HG03342 (cell line): ENCODE data around the gene ATL3.
"Not testable (repeated sequence)": the region's sequence is repeated elsewhere in the genome, so short reads cannot be mapped to it uniquely, and the experiment has no call there.

Experiments
- ATAC-seq: cut with Tn5 transposase; IDR thresholded peaks from one replicate; pipeline ENCODE4 v1.9.1; 2021; ENCODE audit warnings: mild to moderate bottlenecking, moderate library complexity; ENCODE audit not compliant: unreplicated experiment

ATL3 gene, protein sequence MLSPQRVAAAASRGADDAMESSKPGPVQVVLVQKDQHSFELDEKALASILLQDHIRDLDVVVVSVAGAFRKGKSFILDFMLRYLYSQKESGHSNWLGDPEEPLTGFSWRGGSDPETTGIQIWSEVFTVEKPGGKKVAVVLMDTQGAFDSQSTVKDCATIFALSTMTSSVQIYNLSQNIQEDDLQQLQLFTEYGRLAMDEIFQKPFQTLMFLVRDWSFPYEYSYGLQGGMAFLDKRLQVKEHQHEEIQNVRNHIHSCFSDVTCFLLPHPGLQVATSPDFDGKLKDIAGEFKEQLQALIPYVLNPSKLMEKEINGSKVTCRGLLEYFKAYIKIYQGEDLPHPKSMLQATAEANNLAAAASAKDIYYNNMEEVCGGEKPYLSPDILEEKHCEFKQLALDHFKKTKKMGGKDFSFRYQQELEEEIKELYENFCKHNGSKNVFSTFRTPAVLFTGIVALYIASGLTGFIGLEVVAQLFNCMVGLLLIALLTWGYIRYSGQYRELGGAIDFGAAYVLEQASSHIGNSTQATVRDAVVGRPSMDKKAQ

DNA sequence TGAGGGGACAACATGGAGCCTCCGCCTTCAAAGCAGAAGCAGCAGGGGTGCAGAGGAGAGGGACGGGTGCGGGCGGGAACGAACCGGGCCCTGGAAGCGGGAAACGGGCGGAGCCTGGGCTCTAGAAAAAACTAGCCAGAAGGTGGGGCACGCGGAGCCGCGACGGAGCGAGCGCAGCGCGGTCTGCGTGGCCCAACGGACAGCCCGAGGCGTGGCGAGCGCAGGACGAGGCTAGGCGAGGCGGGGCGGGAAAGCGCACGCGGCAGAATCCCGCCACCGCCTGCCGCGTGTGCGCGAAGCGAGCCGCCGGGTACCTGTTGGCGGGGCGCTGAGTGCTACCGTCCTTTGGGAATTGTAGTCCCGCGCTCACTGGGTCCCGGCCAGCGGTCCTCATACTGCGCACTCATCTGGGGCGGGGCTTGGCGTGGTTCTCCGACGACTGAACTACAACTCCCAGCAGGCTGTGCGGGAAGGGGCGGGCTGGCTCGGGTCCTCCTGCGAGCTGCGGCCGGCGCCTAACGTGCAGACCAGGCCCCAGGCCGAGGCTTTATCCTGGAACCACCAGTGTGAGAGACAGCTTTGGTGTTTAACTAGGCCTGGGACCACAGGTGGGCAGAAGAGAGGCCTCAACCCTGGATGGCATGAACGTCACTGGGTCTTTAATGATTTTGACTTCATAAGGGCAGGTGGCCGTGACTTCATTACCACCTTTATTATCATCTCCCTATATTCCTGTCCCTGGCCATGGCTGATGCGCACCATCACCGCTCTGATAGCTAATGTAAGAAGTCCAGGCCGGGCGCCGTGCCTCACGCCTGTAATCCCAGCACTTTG lies at the start of gene ATL3:
ATL3 (minus strand) TSS at position 55 of the 834 bp plus-strand sequence; CDS start at position 14, 41 bp downstream.
- peak; percentile 87 for ATAC-seq

DNA sequence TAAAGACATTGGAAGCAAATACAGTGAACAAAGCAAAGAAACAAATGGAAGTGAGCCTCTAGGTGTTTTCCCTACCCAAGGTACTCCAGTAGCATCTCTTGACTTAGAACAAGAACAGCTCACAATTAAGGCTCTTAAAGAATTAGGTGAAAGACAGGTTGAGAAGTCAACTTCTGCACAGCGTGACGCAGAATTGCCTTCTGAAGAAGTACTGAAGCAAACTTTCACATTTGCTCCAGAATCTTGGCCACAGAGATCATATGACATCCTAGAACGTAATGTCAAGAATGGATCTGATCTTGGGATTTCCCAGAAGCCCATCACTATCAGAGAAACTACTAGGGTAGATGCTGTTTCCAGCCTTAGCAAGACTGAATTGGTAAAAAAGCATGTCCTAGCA lies 49.4 kb upstream of the ATL3 start:
- ATAC-seq = no peak

DNA sequence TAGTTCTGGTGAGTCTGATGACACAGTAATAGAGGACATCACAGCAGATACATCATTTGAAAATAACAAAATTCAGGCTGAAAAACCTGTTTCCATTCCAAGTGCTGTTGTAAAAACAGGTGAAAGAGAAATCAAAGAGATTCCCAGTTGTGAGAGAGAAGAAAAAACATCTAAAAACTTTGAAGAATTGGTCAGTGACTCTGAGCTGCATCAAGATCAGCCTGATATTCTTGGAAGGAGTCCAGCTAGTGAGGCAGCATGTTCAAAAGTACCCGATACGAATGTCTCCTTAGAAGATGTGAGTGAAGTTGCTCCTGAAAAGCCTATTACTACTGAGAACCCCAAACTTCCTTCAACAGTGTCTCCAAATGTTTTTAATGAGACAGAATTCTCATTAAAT lies 48.8 kb upstream of the ATL3 start:
- no peak for ATAC-seq

DNA sequence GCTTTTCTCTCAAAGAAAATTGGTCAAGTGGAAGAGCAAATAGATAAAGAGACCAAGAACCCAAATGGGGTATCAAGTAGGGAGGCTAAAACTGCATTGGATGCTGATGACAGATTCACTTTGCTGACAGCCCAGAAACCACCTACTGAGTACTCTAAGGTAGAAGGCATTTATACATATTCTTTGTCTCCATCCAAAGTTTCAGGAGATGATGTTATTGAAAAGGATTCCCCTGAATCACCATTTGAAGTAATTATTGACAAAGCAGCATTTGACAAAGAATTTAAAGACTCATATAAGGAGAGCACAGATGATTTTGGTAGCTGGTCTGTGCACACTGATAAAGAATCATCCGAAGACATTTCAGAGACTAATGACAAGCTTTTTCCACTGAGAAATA lies 47.8 kb upstream of the ATL3 start:
- no peak for ATAC-seq

DNA sequence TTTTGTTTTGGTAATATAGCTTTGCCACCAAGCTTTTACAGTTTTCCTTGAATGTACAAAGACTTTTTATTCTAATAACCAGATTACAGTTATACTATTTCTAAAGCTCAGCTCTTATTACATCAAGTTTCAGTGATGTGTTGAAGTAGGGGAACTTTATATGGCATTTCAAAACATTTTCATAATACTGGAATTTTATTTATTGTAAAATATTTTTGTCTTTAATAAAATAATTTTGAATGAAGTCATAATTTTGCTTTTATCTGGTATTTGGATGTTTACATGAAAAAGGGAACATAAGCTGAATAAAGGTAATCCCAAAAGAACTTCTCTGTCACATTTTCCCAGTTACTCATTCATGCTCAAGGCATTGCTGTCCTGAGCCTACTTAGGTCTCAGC lies 44.9 kb upstream of the ATL3 start:
- no peak for ATAC-seq

DNA sequence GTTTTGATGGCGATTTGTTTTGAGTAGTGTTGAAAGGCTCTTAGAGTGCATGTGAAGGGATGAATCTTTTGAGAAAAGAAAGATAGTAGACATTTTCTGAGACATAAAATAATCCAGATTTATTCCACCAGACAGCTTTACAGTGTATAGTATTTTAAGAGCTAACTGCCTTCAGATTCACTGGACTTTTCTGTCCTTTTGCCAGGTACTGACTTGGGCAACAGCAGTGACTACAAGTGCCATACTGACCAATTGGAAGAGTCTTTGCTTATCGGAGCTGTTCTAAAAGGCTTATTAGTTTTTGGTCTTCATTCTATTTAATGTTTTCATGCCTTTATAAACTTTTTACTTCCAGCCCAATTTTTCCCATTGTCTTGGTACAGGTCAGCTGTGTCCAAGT lies 42.6 kb upstream of the ATL3 start:
- no peak for ATAC-seq

DNA sequence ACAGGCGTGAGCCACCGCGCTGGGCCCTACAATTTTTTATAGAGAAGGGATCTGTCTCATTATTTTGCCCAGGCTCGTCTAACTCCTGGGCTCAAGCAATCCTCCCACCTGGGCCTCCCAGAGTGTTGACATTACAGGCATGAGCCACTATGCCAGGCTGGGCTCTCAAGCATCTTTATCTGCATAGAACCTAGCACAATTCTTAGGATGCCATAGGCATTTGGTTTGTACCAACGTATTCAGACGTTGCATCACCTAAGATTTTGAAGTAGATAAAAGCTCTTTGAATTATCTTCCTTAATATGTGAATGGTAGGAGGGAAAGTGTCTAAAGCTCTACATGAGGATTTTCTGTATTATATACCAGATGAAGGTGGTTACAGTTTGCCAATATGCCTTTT lies 40.7 kb upstream of the ATL3 start:
- no peak for ATAC-seq

DNA sequence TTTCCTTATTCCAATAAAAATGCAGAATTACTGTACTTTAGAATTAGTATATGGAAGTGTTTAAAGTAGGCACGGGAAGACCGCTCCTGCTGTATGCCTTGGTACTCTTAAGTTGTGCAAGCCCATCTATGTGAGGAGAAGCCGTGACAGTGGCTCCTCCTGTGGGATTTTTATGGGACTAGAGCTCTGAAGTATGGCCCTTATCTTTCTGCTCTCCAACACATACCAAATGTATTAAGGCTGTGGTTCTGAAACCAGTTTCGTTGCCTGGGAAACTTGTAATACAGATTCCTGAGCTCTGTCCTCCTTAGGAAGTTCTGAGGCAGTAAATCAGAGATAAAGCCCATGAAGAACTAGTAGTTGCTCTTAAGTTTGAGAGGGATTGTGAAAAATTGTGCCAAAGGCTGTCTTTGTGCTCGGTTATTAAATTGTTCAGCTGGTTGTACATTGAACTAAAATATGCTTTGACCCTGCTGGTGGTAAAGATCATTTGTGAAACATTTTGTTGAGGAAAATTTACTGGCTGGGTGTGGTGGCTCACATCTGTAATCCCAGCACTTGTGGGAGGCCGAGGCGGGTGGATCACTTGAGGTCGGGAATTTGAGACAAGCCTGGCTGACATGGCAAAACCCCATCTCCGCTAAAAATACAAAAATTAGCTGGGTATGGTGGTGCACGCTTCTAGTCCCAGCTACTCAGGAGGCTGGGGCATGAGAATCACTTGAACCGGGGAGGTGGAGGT lies 39.5 kb upstream of the ATL3 start:
- no peak for ATAC-seq

DNA sequence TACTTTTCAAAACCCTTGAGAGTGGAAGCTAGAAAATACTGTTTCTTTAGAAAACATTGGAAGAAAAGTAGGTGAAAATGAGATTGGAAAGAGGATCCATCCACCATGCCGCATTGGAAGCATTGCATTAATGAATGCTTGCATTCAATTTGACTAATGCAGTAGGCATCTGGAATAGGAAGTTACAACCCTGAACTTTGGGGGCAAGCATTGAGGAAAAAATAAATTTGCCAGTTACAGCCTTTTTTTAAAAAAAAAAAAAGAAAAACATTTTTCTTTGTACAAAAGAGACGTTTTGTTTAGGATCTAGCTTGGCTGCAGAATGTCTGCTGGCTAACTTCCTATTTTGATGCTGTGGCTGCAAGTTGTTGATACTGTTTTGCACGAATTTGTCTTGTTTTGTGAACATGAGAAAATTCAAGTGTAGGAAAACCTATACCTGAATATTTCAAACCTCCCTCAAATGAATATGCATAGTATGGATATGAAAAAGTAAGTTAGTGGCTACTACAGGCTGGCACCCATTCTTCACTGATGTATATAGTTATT lies 38.2 kb upstream of the ATL3 start:
- ATAC-seq = no peak

DNA sequence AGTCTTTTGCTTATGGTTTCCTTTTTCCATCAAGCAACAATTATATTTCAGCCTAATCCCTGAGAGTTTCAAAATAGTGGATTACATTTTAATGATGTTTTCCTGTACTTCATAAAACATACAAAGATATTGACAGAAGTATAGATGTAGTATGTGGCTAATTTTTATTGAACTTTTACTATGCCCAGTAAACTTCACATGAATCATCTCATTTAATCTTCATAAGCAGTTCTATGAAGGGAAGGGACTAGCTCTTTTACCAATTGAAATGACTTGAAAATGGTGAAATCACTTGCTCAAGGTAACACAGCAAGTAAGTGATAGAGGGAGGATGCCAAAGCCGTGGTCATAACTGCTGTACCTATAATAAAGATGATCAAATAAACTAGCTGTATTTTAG lies 37.6 kb upstream of the ATL3 start:
- no peak for ATAC-seq

DNA sequence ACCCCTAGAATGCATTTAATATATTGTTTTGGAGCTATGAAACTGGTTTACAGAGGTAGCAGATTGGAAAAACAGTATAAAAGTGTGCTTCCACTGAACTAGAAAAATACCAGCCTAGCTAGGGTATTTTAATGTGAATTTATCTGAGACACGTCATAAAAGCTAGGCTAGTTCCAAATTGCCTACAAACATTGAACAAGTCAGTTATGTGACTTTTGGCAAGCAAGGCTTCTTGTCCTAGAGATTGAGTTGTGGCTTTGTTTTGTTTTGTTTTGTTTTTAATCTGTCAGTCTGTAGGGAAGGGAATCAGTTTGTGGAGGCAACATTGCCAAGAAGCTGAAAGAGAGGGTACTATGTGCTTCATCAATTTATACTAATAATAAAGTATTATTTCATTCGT lies 34.4 kb upstream of the ATL3 start:
- no peak for ATAC-seq

DNA sequence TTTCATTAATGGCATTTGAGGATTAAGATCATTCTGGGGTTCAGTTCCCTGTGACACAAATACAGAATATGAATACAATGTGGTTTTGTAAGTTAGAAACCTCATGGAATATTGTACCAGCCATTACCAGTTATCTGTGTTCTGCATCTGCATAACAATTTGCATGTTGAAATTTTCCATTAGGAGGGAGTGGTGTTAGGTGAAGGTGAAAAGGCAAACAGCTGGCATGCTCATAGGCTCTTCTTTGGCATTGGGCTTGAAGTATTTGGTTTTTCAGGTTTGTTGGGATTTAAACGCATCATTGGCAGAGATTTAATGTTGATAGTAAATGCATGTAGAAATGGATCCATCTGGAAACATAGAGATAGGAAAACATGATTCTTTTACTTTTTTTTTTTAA lies 28.7 kb upstream of the ATL3 start:
- no peak for ATAC-seq

DNA sequence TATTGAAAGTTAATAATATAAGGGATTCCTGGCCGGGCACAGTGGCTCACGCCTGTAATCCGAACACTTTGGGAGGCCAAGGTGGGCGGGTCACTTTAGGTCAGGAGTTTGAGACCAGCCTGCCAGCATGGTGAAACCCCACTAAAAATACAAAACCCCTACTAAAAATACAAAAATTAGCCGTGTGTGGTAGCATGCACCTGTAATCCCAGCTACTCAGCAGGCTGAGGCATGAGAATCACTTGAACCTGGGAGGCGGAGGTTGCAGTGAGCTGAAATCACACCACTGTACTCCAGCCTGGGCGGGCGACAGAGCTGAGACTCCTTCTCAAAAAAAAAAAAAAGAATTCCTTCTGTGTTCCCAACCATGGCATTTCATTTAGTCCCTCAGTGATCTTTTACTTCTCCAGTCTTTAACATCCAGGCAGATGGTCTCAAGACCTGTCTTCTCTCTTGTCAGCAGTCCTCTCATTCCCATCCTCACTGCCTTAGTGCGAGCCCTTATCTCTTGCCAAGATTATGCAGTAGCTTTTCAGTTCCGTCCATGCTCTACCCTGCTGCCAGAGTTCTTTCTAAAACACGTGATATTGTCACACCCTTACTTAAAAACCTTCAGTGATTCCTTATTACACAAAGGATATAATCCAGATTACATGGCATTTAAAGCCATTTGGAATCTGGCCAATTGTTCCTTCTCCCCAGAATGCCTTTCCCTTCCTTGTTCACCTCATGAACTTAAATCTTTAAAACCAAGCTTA lies 28.0 kb upstream of the ATL3 start:
- no peak for ATAC-seq

DNA sequence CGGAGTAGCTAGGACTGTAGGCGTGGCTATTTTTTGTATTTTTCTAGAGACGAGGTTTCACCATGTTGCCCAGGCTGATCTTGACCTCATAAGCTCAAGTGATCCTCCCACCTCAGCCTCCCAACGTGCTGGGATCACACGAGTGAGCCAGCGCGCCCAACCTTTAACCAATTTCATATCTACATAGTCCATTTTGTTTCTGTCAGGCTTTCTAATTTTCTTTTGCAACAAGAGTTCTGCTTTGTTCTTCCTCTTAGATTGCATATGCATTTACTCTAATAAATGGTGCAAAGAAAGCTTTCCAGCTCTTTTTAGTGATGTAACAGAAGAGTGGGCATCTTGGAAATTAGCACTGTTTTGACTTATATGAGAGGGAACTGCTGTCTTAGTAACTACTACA lies 23.4 kb upstream of the ATL3 start:
- ATAC-seq = no peak

DNA sequence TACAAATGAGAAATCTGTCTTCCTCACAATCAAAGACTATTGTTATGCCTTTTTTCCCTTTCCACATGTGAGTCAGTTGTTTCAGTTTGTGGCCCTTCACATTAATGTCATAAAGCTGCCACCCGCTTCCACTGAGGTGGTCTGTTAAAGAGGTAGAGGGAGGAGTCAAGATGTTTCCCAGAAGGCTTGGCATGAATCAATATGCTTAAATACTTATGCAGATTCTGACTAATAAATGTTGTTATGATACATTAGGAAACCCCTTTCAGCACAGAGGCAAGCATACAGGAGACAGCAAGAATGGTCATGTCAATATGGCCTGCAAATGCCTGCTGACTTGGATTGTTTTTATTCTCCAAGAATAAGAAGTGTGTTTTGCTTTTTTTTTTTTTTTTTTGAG lies 16.7 kb upstream of the ATL3 start:
- ATAC-seq = no peak

DNA sequence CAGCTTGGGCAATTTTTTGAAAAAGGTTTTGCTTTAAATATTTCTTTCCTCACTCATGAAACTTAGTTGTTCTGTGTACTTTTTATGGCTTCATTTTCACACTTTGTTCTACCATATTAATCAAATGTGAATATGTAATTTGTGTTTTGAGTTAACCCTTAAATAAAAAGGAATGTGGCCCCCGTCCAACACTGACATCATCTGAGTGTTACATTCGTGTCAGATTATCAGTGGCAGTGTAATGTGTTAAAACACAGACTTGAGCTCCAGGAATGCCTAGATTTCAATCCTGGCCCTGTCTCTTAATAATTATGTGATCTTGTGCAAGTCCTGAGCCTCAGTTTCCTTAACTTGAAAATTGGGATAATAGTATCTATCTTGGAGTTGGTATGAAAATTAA lies 15.8 kb upstream of the ATL3 start:
- ATAC-seq = no peak

DNA sequence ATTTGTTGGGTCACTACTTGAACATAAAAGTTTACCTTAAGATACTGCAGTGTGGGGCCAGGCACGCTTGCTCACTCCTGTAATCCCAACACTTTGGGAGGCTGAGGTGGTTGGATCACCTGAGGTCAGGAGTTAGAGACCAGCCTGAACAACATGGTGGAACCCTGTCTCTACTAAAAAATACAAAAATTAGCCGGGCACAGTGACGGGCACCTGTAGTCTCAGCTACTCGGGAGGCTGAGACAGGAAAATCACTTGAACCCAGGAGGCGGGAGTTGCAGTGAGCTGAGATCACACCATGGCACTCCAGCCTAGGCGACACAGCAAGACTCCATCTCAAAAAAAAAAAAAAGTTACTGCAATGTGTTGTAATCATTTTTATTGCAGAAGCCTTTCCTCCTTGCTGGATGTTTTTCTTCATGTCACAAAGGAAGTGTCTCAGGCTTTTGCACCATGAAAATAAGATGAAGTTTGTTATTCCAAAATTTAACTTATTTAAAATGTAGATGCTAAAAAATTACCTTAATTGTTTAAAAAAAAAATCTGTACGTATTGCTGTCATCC lies 14.1 kb upstream of the ATL3 start:
- ATAC-seq = not testable (repeated sequence)

DNA sequence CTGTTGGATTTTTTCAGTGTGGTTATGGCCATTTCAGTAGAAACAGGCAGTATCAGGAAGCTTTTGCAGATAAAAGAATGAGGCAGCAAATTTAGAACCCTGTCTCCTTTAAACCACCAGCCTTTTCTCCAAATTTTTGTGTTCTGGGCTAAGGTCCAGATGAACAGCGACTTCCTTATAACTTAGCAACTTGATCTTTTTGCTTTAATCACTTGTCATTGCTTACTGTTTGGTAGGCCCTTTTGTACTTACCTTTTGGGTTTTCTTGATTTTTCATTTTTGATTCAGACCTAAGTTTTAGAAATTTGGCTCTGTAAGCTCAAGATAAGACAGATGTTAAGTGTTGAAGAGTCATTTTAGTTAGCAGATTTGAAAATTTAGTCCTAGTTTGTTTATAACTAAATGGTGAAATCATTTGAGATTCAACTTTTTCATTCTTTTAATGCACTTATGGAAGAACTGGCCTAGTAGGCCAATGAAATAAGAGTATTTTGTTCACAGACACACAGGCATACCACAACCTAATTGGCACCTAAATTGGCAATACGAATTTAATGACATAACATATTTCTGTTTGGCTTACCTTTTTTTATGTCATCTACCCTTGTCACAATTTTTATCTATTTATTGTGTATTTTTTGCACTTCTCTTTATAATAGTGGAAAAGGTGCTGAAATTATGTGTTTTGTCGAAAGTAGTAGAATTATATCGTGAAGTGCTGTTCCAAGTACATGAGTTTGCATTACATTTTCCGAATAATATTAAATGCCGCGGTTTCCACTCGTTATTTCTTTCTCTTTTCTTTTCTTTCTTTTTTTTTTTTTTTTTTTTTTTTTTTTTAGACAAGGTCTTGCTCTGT lies 12.2 kb upstream of the ATL3 start:
- ATAC-seq = no peak
